ENCODE measurements around the gene CSNK1G2.

Gene CSNK1G2

GRCh38 chr19:1920644-1921043 is 20.3 kb upstream of the CSNK1G2 start:
- DNase-seq, result no peak

GRCh38 chr19:1921326-1921725 is 19.6 kb upstream of the CSNK1G2 start:
- DNase-seq, result no peak

GRCh38 chr19:1921825-1922224 is 19.1 kb upstream of the CSNK1G2 start:
- DNase-seq, result no peak

GRCh38 chr19:1922803-1923202 is 18.2 kb upstream of the CSNK1G2 start:
- no peak for DNase-seq

GRCh38 chr19:1923319-1923718 is 17.7 kb upstream of the CSNK1G2 start:
- DNase-seq, result no peak

GRCh38 chr19:1924320-1924961 is 16.5 kb upstream of the CSNK1G2 start:
- DNase-seq, result no peak

GRCh38 chr19:1925544-1925943 is 15.4 kb upstream of the CSNK1G2 start:
- DNase-seq, result no peak

- peak; percentile 68 for DNase-seq
Observed at GRCh38 chr19:1929021-1929742, 11.8 kb upstream of the CSNK1G2 start.

GRCh38 chr19:1931445-1931844 is 9.5 kb upstream of the CSNK1G2 start:
- no peak for DNase-seq

- DNase-seq, result no peak
Observed at GRCh38 chr19:1932395-1932794, 8.6 kb upstream of the CSNK1G2 start.

- no peak for DNase-seq
Observed at GRCh38 chr19:1933244-1933643, 7.7 kb upstream of the CSNK1G2 start.

- no peak for DNase-seq
Observed at GRCh38 chr19:1933942-1934341, 7.0 kb upstream of the CSNK1G2 start.

- DNase-seq, result peak; percentile 14
Observed at GRCh38 chr19:1935484-1936208, 5.3 kb upstream of the CSNK1G2 start.

- DNase-seq, result no peak
Observed at GRCh38 chr19:1936430-1936829, 4.5 kb upstream of the CSNK1G2 start.

GRCh38 chr19:1936916-1937610 is 3.9 kb upstream of the CSNK1G2 start:
- no peak for DNase-seq

- DNase-seq, result no peak
Observed at GRCh38 chr19:1938071-1938470, 2.9 kb upstream of the CSNK1G2 start.

GRCh38 chr19:1942078-1942933 is 1.3 kb downstream of the CSNK1G2 start:
- DNase-seq, result peak; percentile 41

GRCh38 chr19:1942934-1943555 is 2.1 kb downstream of the CSNK1G2 start:
- no peak for DNase-seq

- no peak for DNase-seq
Observed at GRCh38 chr19:1943661-1944087, 2.7 kb downstream of the CSNK1G2 start.

- no peak for DNase-seq
Observed at GRCh38 chr19:1944088-1944915, 3.3 kb downstream of the CSNK1G2 start.
